ENCODE data around the gene TMEM200B.
"Not testable (repeated sequence)": the region's sequence is repeated elsewhere in the genome, so short reads cannot be mapped to it uniquely, and the experiment has no call there.

The TMEM200B gene

DNA sequence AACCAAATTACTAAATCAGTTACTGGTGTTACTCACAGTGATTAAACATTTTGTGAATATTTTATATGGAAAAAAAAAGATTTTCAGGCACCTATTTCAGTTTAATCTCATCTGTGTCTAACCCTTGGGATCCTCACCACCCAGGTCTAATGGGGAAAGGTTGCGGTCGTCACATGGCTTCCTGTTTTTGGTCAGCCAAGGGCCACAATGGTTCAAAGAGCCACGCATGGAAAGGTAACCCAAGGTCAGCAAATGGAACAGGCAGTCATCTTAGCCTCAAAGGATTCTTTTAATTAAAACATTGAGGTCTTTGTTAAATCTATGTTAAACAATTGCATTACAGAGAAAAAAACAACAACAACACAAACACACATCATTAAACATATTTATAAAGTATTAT lies 36.1 kb upstream of the TMEM200B start:
- Histone ChIP-seq H3K36me3 (ENCODE audit: control insufficient read depth in 2 of 2, insufficient read depth in 2 of 2, low read length in 2 of 2) (peaks cover 43 to 48% of the 10 kb centered on the region in 2 donors), H3K4me1 (ENCODE audit: control insufficient read depth in 2 of 2, insufficient read depth in 2 of 2, low read length in 2 of 2) (peaks cover 8 to 11% of the 10 kb centered on the region in 2 donors)

DNA sequence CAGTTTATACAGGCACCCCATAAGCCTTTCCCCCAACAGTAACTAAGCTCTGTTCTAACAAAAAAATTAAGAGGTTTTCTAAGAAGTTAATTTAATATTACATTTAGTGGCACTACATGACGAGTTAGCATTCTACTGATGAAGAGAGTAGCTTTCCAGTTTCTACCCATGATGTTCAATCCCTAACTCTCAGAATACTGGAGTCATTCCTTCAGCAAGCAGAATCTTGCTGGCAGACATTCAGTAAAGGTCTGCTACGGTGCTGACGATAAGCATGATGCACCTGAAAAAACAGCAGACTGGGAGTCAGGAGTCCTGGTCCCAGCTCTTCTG lies 33.5 kb upstream of the TMEM200B start:
- peaks cover 55 to 66% of the 10 kb centered on the region in 2 donors for H3K36me3 ChIP-seq (ENCODE audit: control insufficient read depth in 2 of 2, insufficient read depth in 2 of 2, low read length in 2 of 2)

More for the DNA sequence above, 36.1 kb upstream of the TMEM200B start:
- no peak overlapping the region for H3K9ac ChIP-seq (ENCODE audit: low read depth in 1 of 2, low read length in 2 of 2)
- no peak overlapping the region for H3K4me3 ChIP-seq (ENCODE audit: low read length in 2 of 2)
- no peak overlapping the region for H3K27ac ChIP-seq (ENCODE audit: low read depth in 2 of 2, low read length in 2 of 2)
- H3K27me3 ChIP-seq (ENCODE audit: control insufficient read depth in 2 of 2, insufficient read depth in 2 of 2, low read length in 2 of 2) = no peaks in the 10 kb centered on the region
- H3K9me3 ChIP-seq (ENCODE audit: control insufficient read depth in 2 of 2, low read length in 2 of 2) = no peaks in the 10 kb centered on the region

DNA sequence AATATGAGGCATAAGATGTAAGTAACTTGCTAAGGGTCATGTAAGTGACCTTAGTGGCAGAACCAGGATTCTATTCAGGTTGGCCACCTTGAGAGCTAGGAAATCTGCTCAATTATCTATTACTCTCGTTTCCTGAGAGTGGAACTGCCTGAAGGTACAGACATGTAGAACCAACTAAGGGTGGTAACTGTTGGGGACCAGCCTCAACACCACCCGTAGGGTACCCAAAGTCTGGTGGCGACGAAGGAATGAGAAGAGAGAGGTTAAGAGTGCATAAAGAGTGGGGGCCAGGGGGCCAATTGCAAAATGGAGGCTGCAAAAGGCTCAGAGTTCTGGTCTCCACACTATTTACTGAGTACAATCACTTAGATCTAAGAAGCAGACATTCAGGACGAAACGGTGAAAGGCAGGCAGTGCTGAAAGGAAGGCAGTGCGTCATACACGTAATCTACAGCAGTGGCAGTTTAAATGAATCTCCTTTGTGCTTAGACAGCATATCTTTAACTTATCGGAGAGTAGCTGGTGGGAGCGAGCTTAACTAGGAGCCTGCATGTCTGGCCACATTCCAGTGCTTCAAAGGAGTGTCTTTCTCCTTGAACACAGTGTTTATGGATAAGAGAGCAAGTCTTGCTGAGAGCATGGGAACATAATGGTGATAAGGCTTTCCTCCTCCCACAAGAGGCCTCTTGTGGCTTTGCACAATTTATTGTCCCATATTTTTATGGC lies 33.0 kb upstream of the TMEM200B start:
- Histone ChIP-seq H3K27ac (ENCODE audit: low read depth in 2 of 2, low read length in 2 of 2) (no peak overlapping the region), H3K9ac (ENCODE audit: low read depth in 1 of 2, low read length in 2 of 2) (no peak overlapping the region), H3K27me3 (ENCODE audit: control insufficient read depth in 2 of 2, insufficient read depth in 2 of 2, low read length in 2 of 2) (no peaks in the 10 kb centered on the region), H3K4me1 (ENCODE audit: control insufficient read depth in 2 of 2, insufficient read depth in 2 of 2, low read length in 2 of 2) (no peaks in the 10 kb centered on the region), H3K4me3 (ENCODE audit: low read length in 2 of 2) (no peak overlapping the region), H3K9me3 (ENCODE audit: control insufficient read depth in 2 of 2, low read length in 2 of 2) (no peaks in the 10 kb centered on the region), H3K36me3 (ENCODE audit: control insufficient read depth in 2 of 2, insufficient read depth in 2 of 2, low read length in 2 of 2) (peaks cover 61 to 72% of the 10 kb centered on the region in 2 donors)

More for the DNA sequence above, 33.5 kb upstream of the TMEM200B start:
- H3K27me3 ChIP-seq (ENCODE audit: control insufficient read depth in 2 of 2, insufficient read depth in 2 of 2, low read length in 2 of 2) = no peaks in the 10 kb centered on the region
- H3K4me3 ChIP-seq (ENCODE audit: low read length in 2 of 2) = no peak overlapping the region
- H3K9me3 ChIP-seq (ENCODE audit: control insufficient read depth in 2 of 2, low read length in 2 of 2) = no peaks in the 10 kb centered on the region
- peaks cover 3 to 4% of the 10 kb centered on the region in 2 donors for H3K4me1 ChIP-seq (ENCODE audit: control insufficient read depth in 2 of 2, insufficient read depth in 2 of 2, low read length in 2 of 2)
- H3K27ac ChIP-seq (ENCODE audit: low read depth in 2 of 2, low read length in 2 of 2) = no peak overlapping the region
- H3K9ac ChIP-seq (ENCODE audit: low read depth in 1 of 2, low read length in 2 of 2) = no peak overlapping the region

DNA sequence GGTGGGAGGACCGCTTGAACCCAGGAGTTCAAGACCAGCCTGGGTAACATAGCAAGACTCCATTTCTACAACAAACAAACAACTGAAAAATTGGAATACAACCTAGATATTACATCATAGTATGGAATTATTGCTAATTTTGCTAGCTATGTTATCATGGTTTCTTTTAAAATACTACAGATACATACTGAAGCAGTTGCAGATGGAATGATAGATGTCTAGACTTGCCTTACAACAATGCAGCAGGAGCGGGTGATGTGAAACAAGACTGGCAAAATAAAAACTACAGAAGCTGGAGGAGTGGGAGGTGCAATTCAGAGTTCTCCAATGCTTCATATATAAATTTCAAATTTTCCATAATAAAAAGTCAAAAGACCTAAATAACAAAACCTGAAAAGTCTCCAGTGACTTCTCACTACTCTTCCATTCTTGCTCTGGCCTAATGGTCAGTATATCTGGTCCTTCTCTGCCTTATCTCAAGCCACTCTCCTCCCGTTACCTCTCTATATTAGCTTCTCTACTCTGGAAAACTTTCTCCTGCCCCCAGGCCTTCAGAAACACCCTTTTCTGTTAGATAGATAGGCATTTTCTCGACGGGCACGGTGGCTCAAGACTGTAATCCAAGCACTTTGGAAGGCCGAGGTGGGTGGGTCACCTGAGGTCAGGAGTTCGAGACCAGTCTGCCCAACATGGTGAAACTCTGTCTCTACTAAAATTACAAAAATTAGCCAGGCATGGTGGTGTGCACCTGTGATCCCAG lies 28.5 kb upstream of the TMEM200B start:
- Histone ChIP-seq H3K9ac (ENCODE audit: low read depth in 1 of 2, low read length in 2 of 2) (no peak overlapping the region), H3K36me3 (ENCODE audit: control insufficient read depth in 2 of 2, insufficient read depth in 2 of 2, low read length in 2 of 2) (peaks cover 72 to 88% of the 10 kb centered on the region in 2 donors), H3K4me1 (ENCODE audit: control insufficient read depth in 2 of 2, insufficient read depth in 2 of 2, low read length in 2 of 2) (no peaks in the 10 kb centered on the region), H3K27ac (ENCODE audit: low read depth in 2 of 2, low read length in 2 of 2) (no peak overlapping the region), H3K9me3 (ENCODE audit: control insufficient read depth in 2 of 2, low read length in 2 of 2) (no peaks in the 10 kb centered on the region), H3K27me3 (ENCODE audit: control insufficient read depth in 2 of 2, insufficient read depth in 2 of 2, low read length in 2 of 2) (no peaks in the 10 kb centered on the region), H3K4me3 (ENCODE audit: low read length in 2 of 2) (no peak overlapping the region)

DNA sequence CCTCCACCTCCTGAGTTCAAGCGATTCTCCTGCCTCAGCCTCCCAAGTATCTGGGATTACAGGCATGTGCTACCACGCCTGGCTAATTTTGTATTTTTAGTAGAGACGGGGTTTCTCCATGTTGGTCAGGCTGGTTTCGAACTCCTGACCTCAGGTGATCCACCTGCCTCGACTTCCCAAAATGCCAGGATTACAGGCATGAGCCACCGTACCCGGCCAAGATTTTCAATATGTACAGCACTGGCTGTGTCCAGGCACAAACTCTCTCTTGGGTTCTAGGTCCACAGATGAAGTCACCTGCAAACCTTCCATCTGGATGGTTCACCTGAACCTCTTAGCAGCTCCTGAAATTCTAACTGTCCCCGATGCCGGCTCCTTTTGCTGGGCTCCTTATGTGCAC lies 26.6 kb upstream of the TMEM200B start:
- Histone ChIP-seq H3K9ac (ENCODE audit: low read depth in 1 of 2, low read length in 2 of 2) (peak overlapping the region in 1 of 2 donors; percentile 14), H3K4me1 (ENCODE audit: control insufficient read depth in 2 of 2, insufficient read depth in 2 of 2, low read length in 2 of 2) (peaks cover 5 to 11% of the 10 kb centered on the region in 2 donors), H3K36me3 (ENCODE audit: control insufficient read depth in 2 of 2, insufficient read depth in 2 of 2, low read length in 2 of 2) (peaks cover 71 to 88% of the 10 kb centered on the region in 2 donors)
- H3K27me3 ChIP-seq (ENCODE audit: control insufficient read depth in 2 of 2, insufficient read depth in 2 of 2, low read length in 2 of 2); H3K4me3 ChIP-seq (ENCODE audit: low read length in 2 of 2); H3K9me3 ChIP-seq (ENCODE audit: control insufficient read depth in 2 of 2, low read length in 2 of 2); H3K27ac ChIP-seq (ENCODE audit: low read depth in 2 of 2, low read length in 2 of 2): not testable (repeated sequence)

DNA sequence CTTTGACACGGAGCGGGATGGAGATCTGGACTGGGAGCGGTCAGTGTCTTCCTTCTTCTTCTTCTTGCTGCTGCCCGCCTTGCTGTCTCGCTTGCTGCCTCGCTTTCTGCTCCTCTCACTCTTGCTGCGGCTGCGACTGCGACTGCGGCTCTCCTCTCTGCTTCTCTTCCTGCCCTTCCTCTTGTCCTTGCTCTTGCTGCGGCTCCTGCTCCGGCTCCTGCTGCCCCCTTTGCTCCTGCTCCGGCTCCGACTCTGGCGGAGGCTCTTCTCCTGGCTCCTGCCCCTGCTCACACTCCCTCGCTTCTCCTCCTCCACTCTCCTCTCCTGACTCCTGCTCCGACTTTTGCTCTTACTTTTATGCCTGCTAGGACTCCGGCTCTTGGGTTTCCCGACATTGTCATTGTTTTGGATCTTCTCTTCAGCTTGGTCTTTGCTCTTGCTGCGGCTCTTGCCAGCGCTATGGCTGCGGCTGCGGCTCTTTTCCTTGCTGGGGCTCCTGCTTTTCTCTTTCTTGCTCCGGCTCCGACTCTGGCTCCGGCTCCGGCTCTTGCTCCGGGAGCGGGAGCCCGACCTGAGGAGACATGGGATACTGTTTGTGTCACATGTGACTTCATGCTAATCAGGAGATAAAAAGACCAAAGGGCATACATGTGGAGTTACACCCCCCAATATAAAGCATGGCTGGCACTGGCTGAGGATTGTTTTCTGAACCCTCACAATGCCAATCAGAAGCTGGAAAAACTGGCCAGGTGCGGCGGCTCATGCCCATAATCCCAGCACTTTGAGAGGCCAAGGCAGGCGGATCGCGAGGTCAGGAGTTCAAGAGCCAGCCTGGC lies 25.2 kb upstream of the TMEM200B start:
- Histone ChIP-seq H3K4me1 (ENCODE audit: control insufficient read depth in 2 of 2, insufficient read depth in 2 of 2, low read length in 2 of 2) (peaks cover 5 to 11% of the 10 kb centered on the region in 2 donors), H3K36me3 (ENCODE audit: control insufficient read depth in 2 of 2, insufficient read depth in 2 of 2, low read length in 2 of 2) (peaks cover 62 to 77% of the 10 kb centered on the region in 2 donors), H3K4me3 (ENCODE audit: low read length in 2 of 2) (no peak overlapping the region), H3K27ac (ENCODE audit: low read depth in 2 of 2, low read length in 2 of 2) (no peak overlapping the region), H3K27me3 (ENCODE audit: control insufficient read depth in 2 of 2, insufficient read depth in 2 of 2, low read length in 2 of 2) (no peaks in the 10 kb centered on the region), H3K9ac (ENCODE audit: low read depth in 1 of 2, low read length in 2 of 2) (no peak overlapping the region), H3K9me3 (ENCODE audit: control insufficient read depth in 2 of 2, low read length in 2 of 2) (no peaks in the 10 kb centered on the region)

DNA sequence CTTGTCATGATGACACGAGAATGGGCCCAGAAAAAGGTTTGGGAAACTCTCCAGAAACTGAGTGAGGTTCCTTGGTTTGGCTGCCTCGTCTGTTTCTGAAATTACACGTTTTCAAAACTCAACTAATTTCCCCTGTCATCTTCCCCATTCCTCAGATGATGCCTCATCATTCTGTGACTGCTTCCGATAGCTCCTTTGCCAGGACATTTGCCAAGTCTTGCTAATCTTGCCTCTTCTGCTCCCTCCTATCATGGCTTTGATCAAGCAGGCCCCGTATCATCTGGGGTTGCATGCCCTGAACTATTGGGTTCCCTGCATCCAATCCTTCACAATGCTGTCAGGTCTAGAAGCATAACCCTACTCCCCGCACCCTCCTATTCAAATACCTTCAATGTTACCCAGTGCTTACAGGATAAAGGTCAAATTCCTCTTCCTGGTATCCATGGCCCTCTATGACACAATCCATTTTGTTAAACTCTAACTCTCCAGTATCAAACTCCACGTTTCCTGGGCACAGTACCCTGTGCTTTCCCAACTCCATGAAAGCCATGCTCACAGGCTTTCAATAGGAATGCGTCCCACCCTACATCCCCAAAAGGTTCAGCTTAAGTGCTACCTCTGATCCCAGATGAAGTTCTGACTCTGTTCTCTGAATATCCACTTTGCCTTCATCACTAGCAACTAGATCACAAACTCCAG lies 22.2 kb upstream of the TMEM200B start:
- peaks cover 5 to 11% of the 10 kb centered on the region in 2 donors for H3K4me1 ChIP-seq (ENCODE audit: control insufficient read depth in 2 of 2, insufficient read depth in 2 of 2, low read length in 2 of 2)
- H3K4me3 ChIP-seq (ENCODE audit: low read length in 2 of 2) = peak overlapping the region in 1 of 2 donors; percentile 20
- no peaks in the 10 kb centered on the region for H3K27me3 ChIP-seq (ENCODE audit: control insufficient read depth in 2 of 2, insufficient read depth in 2 of 2, low read length in 2 of 2)
- H3K9ac ChIP-seq (ENCODE audit: low read depth in 1 of 2, low read length in 2 of 2) = no peak overlapping the region
- H3K9me3 ChIP-seq (ENCODE audit: control insufficient read depth in 2 of 2, low read length in 2 of 2) = no peaks in the 10 kb centered on the region
- H3K27ac ChIP-seq (ENCODE audit: low read depth in 2 of 2, low read length in 2 of 2) = peak overlapping the region; percentile 25 to 50
- H3K36me3 ChIP-seq (ENCODE audit: control insufficient read depth in 2 of 2, insufficient read depth in 2 of 2, low read length in 2 of 2) = peaks cover 39 to 51% of the 10 kb centered on the region in 2 donors

DNA sequence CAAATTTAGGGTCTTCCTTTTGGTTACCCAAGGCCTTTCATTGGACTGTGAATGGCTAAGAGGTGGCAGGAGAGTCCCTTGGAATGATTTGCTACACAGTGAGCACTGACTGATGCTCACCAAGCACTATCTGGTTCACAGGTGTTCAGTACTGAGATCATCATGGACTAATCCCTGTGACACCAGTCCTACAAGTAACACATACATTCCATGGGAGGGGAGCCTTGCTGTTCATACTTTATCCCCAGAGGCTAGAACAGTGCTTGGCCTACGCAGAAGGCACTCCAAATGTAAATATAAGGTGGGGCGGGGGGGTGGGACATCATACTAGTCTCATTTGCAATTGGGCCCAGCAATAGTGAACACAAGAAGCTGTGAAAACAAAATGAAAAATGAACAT lies 20.5 kb upstream of the TMEM200B start:
- H3K27me3 ChIP-seq (ENCODE audit: control insufficient read depth in 2 of 2, insufficient read depth in 2 of 2, low read length in 2 of 2) = no peaks in the 10 kb centered on the region
- peaks cover 5 to 11% of the 10 kb centered on the region in 2 donors for H3K4me1 ChIP-seq (ENCODE audit: control insufficient read depth in 2 of 2, insufficient read depth in 2 of 2, low read length in 2 of 2)
- H3K9me3 ChIP-seq (ENCODE audit: control insufficient read depth in 2 of 2, low read length in 2 of 2) = no peaks in the 10 kb centered on the region
- H3K27ac ChIP-seq (ENCODE audit: low read depth in 2 of 2, low read length in 2 of 2) = no peak overlapping the region
- H3K4me3 ChIP-seq (ENCODE audit: low read length in 2 of 2) = no peak overlapping the region
- H3K36me3 ChIP-seq (ENCODE audit: control insufficient read depth in 2 of 2, insufficient read depth in 2 of 2, low read length in 2 of 2) = peaks cover 31 to 38% of the 10 kb centered on the region in 2 donors
- no peak overlapping the region for H3K9ac ChIP-seq (ENCODE audit: low read depth in 1 of 2, low read length in 2 of 2)

DNA sequence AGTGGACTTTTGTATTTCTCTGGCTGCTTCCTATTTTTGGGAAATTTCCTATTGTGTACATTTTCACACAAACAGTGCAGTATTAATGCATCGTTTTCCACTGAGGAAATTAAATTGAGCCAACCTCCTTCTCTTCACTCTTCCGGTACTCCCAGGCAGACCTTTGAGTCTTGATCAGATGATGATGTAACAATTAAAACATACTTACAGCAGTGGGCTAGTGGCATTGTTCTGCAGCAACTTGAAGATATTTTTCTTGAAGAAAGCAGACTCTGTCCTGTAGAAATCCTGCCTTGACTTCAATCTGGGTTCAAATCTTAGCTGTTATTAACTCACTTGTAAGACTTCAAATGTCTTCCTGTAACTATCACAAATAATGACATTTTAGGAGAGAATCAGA lies 19.0 kb upstream of the TMEM200B start:
- Histone ChIP-seq H3K4me3 (ENCODE audit: low read length in 2 of 2) (no peak overlapping the region), H3K27me3 (ENCODE audit: control insufficient read depth in 2 of 2, insufficient read depth in 2 of 2, low read length in 2 of 2) (no peaks in the 10 kb centered on the region), H3K9ac (ENCODE audit: low read depth in 1 of 2, low read length in 2 of 2) (no peak overlapping the region), H3K36me3 (ENCODE audit: control insufficient read depth in 2 of 2, insufficient read depth in 2 of 2, low read length in 2 of 2) (peaks cover 16 to 24% of the 10 kb centered on the region in 2 donors), H3K27ac (ENCODE audit: low read depth in 2 of 2, low read length in 2 of 2) (no peak overlapping the region), H3K4me1 (ENCODE audit: control insufficient read depth in 2 of 2, insufficient read depth in 2 of 2, low read length in 2 of 2) (peaks cover 5 to 11% of the 10 kb centered on the region in 2 donors), H3K9me3 (ENCODE audit: control insufficient read depth in 2 of 2, low read length in 2 of 2) (no peaks in the 10 kb centered on the region)
